K562 (cell line): ENCODE data around the gene LMAN1L. TPM values are rescaled to one million over a fixed set of nuclear protein-coding genes. Genes with fewer than 3 reads are reported as not detected.

ENCODE experiments used
- ATAC-seq: fragments of 200-7000 bp; cut with Tn5 transposase; 3 replicates; pipeline ENCODE4 v1.9.1; 2020; ENCODE audit warnings: moderate library complexity
- BruUV-seq: library from RNA; stranded (reverse); fragments of 400-500 nt; replicated peaks from 2 replicates; lab custom pipeline; 2021; lab: Mats Ljungman, UMichigan
- CTCF ChIA-PET: fragments of 300-600 bp; formaldehyde crosslinking; extraction: SDS; loops from one replicate; lab custom pipeline; 2021; ENCODE audit warnings: low intra/inter-chr PET ratio; lab: Yijun Ruan, JAX
- POLR2A ChIA-PET: fragments of 300-600, 350-650 bp; sonication (Branson Sonifier 250); formaldehyde crosslinking; extraction: SDS; loops from one replicate; lab custom pipeline; 2021; ENCODE audit warnings: antibody characterized with exemption, inconsistent platforms; lab: Yijun Ruan, JAX
- DNase-seq, 4 experiments: peaks; one replicate each; pipeline versions ENCODE4 v3.0.0 to v3.0.0-alpha.2; 2011 to 2018; ENCODE audit warnings: low spot score in 3 of 4, mixed read lengths in 3 of 4; ENCODE audit errors: extremely low read depth in 1 of 4
- FAIRE-seq: peaks from 2 replicates; lab custom pipeline; 2011; peaks lifted over from hg19 to GRCh38; lab: Jason Lieb, UNC
- H2AFZ ChIP-seq: 2 replicates; pipeline ENCODE4 v1.6.0; 2011; ENCODE audit warnings: low read depth, low read length, control low read depth, inconsistent platforms
- H3K27ac ChIP-seq: fragments of 200-600 bp; 3 replicates; pipeline ENCODE4 v1.8.0; 2011; ENCODE audit warnings: low read depth, mild to moderate bottlenecking, control low read depth, inconsistent platforms, low read length, moderate library complexity, mixed read lengths; ENCODE audit errors: extremely low read depth
- H3K27me3 ChIP-seq, 2 experiments: fragments of 300-600 bp in 1 of 2; 2 replicates in 1 of 2; 3 replicates in 1 of 2; pipeline versions ENCODE4 v1.6.0 to v1.8.0; 2011; ENCODE audit warnings: inconsistent platforms in 2 of 2, low read length in 2 of 2, mild to moderate bottlenecking in 1 of 2, mixed read lengths in 1 of 2, moderate library complexity in 1 of 2; ENCODE audit not compliant: control insufficient read depth in 2 of 2, insufficient read depth in 2 of 2
- H3K36me3 ChIP-seq: fragments of 300-600 bp; 3 replicates; pipeline ENCODE4 v1.8.0; 2011; ENCODE audit warnings: mild to moderate bottlenecking, low read length, inconsistent platforms; ENCODE audit not compliant: control insufficient read depth, insufficient read depth
- H3K4me1 ChIP-seq, 2 experiments: fragments of 200-600 bp in 1 of 2; replicated peaks in 1 of 2; 2 replicates in 1 of 2; 3 replicates in 1 of 2; pipeline versions ENCODE4 v1.5.1 to v1.8.0; 2011; ENCODE audit warnings: inconsistent platforms in 2 of 2, low read length in 2 of 2, mild to moderate bottlenecking in 1 of 2, mixed read lengths in 1 of 2, moderate library complexity in 1 of 2; ENCODE audit not compliant: control insufficient read depth in 2 of 2, insufficient read depth in 2 of 2
- H3K4me2 ChIP-seq: 2 replicates; pipeline ENCODE4 v1.6.1; 2011; ENCODE audit warnings: low read length, control low read depth, inconsistent platforms, mixed read lengths; ENCODE audit not compliant: insufficient read depth
- H3K4me3 ChIP-seq: fragments of 200-600 bp; sonication (generic), shearing (Covaris generic); 2 replicates; pipeline ENCODE4 v1.5.1; 2016; ENCODE audit warnings: control low read depth, inconsistent platforms
- H3K79me2 ChIP-seq: fragments of 200-600 bp; 3 replicates; pipeline ENCODE4 v1.8.0; 2011; ENCODE audit warnings: low read length, inconsistent platforms; ENCODE audit not compliant: control insufficient read depth, insufficient read depth
- H3K9ac ChIP-seq, 2 experiments: 2 replicates each; pipeline versions ENCODE4 v1.6.0 to v1.6.1; 2011; ENCODE audit warnings: low read depth in 2 of 2, low read length in 2 of 2, control low read depth in 1 of 2, inconsistent platforms in 1 of 2, mild to moderate bottlenecking in 1 of 2, mixed read lengths in 1 of 2; ENCODE audit not compliant: insufficient read depth in 1 of 2
- H3K9me1 ChIP-seq: one replicate; pipeline ENCODE4 v1.6.0; 2011; ENCODE audit warnings: inconsistent platforms, mild to moderate bottlenecking, low read length, moderate library complexity; ENCODE audit not compliant: control insufficient read depth, insufficient read depth
- H3K9me3 ChIP-seq: replicated peaks from 2 replicates; pipeline ENCODE4 v1.5.1; 2011; ENCODE audit warnings: low read depth, low read length, inconsistent platforms; ENCODE audit not compliant: control insufficient read depth, insufficient read depth
- H4K20me1 ChIP-seq: replicated peaks from 2 replicates; pipeline ENCODE4 v1.6.1; 2011; ENCODE audit warnings: low read length, inconsistent platforms, mixed read lengths; ENCODE audit not compliant: control insufficient read depth, insufficient read depth
- AFF1 ChIP-seq, 2 experiments: fragments of 450-650 bp; IDR thresholded peaks; 2 replicates each; pipeline ENCODE4 v1.6.1; 2018; ENCODE audit warnings: mild to moderate bottlenecking in 2 of 2, low read depth in 1 of 2; ENCODE audit not compliant: partially characterized antibody in 2 of 2
- CGGBP1 ChIP-seq: fragments of 250-450 bp; sonication (Bioruptor Pico); IDR thresholded peaks from 2 replicates; pipeline ENCODE4 v1.9.0; 2021; ENCODE audit warnings: mild to moderate bottlenecking
- ILK ChIP-seq: fragments of 450-650 bp; IDR thresholded peaks from 2 replicates; pipeline ENCODE4 v1.6.1; 2016; ENCODE audit warnings: missing genetic modification characterization, low read depth, mild to moderate bottlenecking, missing compliant biosample characterization, moderate library complexity, borderline replicate concordance
- POLR3A ChIP-seq: IDR thresholded peaks from 2 replicates; pipeline ENCODE4 v1.6.1; 2011; ENCODE audit warnings: borderline replicate concordance, mild to moderate bottlenecking, moderate library complexity; ENCODE audit not compliant: insufficient read length, insufficient read depth; ENCODE audit errors: extremely low read depth
- RREB1 ChIP-seq: fragments of 250-450 bp; sonication (Bioruptor Pico); IDR thresholded peaks from 2 replicates; pipeline ENCODE4 v1.4.0; 2020
- SMARCE1 ChIP-seq: fragments of 450-650 bp; IDR thresholded peaks from 2 replicates; pipeline ENCODE4 v1.7.1; 2016; ENCODE audit warnings: mild to moderate bottlenecking
- SPI1 ChIP-seq: IDR thresholded peaks from 2 replicates; pipeline ENCODE4 v1.6.1; 2011; ENCODE audit warnings: low read depth, low read length, control low read depth, borderline replicate concordance
- U2AF1 ChIP-seq: fragments of 200-400 bp; formaldehyde crosslinking; optimal IDR thresholded peaks from 2 replicates; pipeline ENCODE3; 2017; ENCODE audit warnings: mild to moderate bottlenecking, low read depth, low read length, moderate library complexity
- ZFP91 ChIP-seq: sonication (generic); formaldehyde crosslinking; IDR thresholded peaks from 2 replicates; pipeline ENCODE4 v1.8.0; 2022; ENCODE audit warnings: mild to moderate bottlenecking, missing genetic modification reagents
- ZNF253 ChIP-seq: fragments of 250-450 bp; sonication (Bioruptor Pico); conservative IDR thresholded peaks from 2 replicates; pipeline ENCODE4 v1.6.1; 2021; ENCODE audit warnings: mild to moderate bottlenecking
- WGBS: fragments of 100-300 bp; shearing (Covaris generic); methylation state at CpG from one replicate; pipeline ENCODE4 v1.1.6; 2016; ENCODE audit warnings: low coverage, mixed read lengths; ENCODE audit not compliant: insufficient coverage; ENCODE audit errors: missing lambda C conversion rate; 5-methylcytosine and 5-hydroxymethylcytosine counted together
- in situ Hi-C: fragments of 300-500 bp; cut with MboI; formaldehyde crosslinking; loops from 4 replicates; pipeline ENCODE4 v1.15.0; 2018; ENCODE audit warnings: inconsistent platforms, mixed read lengths
- intact Hi-C: fragments of 100-400 bp; cut with micrococcal nuclease; formaldehyde crosslinking; loops from 2 replicates; pipeline ENCODE4 v1.14.2; 2022
- polyA plus RNA-seq, 8 experiments: library from polyadenylated mRNA; depleted of rRNA in 4 of 8; stranded (reverse) in 5 of 8; unstranded in 3 of 8; fragments of >200 nt; fragmentation: Nextera tagmentation in 2 of 8; fragmentation: Illumina TruSeq in 1 of 8; extraction: Ambion mirVana in 2 of 8; extraction: Trizol in 1 of 8; gene quantifications; 2 replicates each; pipeline versions ENCODE4 v1.2.1 to v1.2.3, GENCODE V29; 2011 to 2014; ENCODE audit warnings: inconsistent platforms in 1 of 8, missing spikeins in 1 of 8
- total RNA-seq, 7 experiments: library from RNA; depleted of rRNA in 6 of 7; stranded (reverse); fragments of >200 nt in 6 of 7; fragmentation: Illumina TruSeq in 2 of 7; extraction: Trizol in 2 of 7; gene quantifications; 2 replicates each; pipeline versions ENCODE4 v1.2.1 to v1.2.3, GENCODE V29; 2011 to 2021; ENCODE audit warnings: low replicate concordance in 1 of 7

LMAN1L gene
- total and polyA plus RNA-seq, 9 of the 15 experiments (the other 6 are each of a cell fraction or from before 2014, with no cell fraction given) = not detected

- H3K4me3 ChIP-seq = no peak overlapping the region
- intact Hi-C loops (no loop called here), in situ Hi-C loops (no loop called here)
- peaks cover 17% of the 10 kb centered on the region; the same call in 1 of the 2 replicates for H4K20me1 ChIP-seq
- H2AFZ ChIP-seq = no peak overlapping the region
- no TSS peak for BruUV-seq
- no peaks in the 10 kb centered on the region for H3K9me3 ChIP-seq
- 7% methylated on average over 5 of the region's 5 CpGs for WGBS
- POLR2A ChIA-PET = interaction anchor here (0.7 to 0.8 kb wide), 2 partner anchors 14 to 147 kb away, joined by 3 read pairs; no protein-coding TSS in a partner anchor
- H3K79me2 ChIP-seq = no peaks in the 10 kb centered on the region
- H3K9me1 ChIP-seq = no peaks in the 10 kb centered on the region
- H3K4me2 ChIP-seq = no peak overlapping the region
- H3K27ac ChIP-seq = no peak overlapping the region
- peaks cover 0 to 17% of the 10 kb centered on the region in 2 experiments; a peak in 2 of 5 replicates for H3K4me1 ChIP-seq
- peaks cover 4% of the 10 kb centered on the region; the same call in 1 of the 3 replicates for H3K36me3 ChIP-seq
- no peak for ATAC-seq
- no peak for DNase-seq
- FAIRE-seq = no peak
- H3K9ac ChIP-seq = no peak overlapping the region; a peak in 1 of 4 replicates
- CTCF ChIA-PET = no interaction called here
- H3K27me3 ChIP-seq = peaks cover 18 to 37% of the 10 kb centered on the region in 2 experiments; a peak in 4 of 5 replicates
- TF ChIP-seq RREB1 (CRISPR knock-in tag) (no peak), U2AF1 (no peak), ZNF253 (CRISPR knock-in tag) (no peak), ILK (tag) (no peak), AFF1 (IDR thresholded peaks at IDR 0.05; ENCODE audit: low read depth in 1 of 2, partially characterized antibody in 2 of 2) (no peak), CGGBP1 (CRISPR knock-in tag) (no peak), ZFP91 (no peak), SMARCE1 (no peak), POLR3A (no peak), SPI1 (no peak)
Observed at GRCh38 chr15:74830868-74831267, 18.2 kb downstream of the LMAN1L start.
